ENCODE measurements around the gene RBSN.

Gene RBSN

GRCh38 chr3:15097891-15098290 is 1.1 kb downstream of the RBSN start:
- DNase-seq, result peak; percentile 40 to 49

GRCh38 chr3:15096046-15096445 is 2.9 kb downstream of the RBSN start:
- no peak for DNase-seq

GRCh38 chr3:15094187-15094875 is 4.6 kb downstream of the RBSN start:
- no peak for DNase-seq

- DNase-seq, result no peak
Observed at GRCh38 chr3:15092686-15093085, 6.3 kb downstream of the RBSN start.

- no peak for DNase-seq
Observed at GRCh38 chr3:15091575-15091974, 7.4 kb downstream of the RBSN start.

GRCh38 chr3:15089201-15089600 is 9.7 kb downstream of the RBSN start:
- DNase-seq, result no peak

- no peak for DNase-seq
Observed at GRCh38 chr3:15086699-15087098, 12.2 kb downstream of the RBSN start.

GRCh38 chr3:15086263-15086662 is 12.7 kb downstream of the RBSN start:
- no peak for DNase-seq

GRCh38 chr3:15083252-15083651 is 15.7 kb downstream of the RBSN start:
- DNase-seq, result no peak

- no peak for DNase-seq
Observed at GRCh38 chr3:15081960-15082664, 16.8 kb downstream of the RBSN start.

- DNase-seq, result no peak
Observed at GRCh38 chr3:15079091-15079490, 19.9 kb downstream of the RBSN start.

GRCh38 chr3:15074500-15074899 is 24.4 kb downstream of the RBSN start:
- no peak for DNase-seq

- DNase-seq, result no peak
Observed at GRCh38 chr3:15071699-15072098, 27.2 kb downstream of the RBSN start.

GRCh38 chr3:15069441-15069840 is 29.5 kb downstream of the RBSN start:
- no peak for DNase-seq

GRCh38 chr3:15066467-15066866 is 32.5 kb downstream of the RBSN start:
- no peak for DNase-seq

- no peak for DNase-seq
Observed at GRCh38 chr3:15065550-15066007, 33.4 kb downstream of the RBSN start.

- DNase-seq, result peak; percentile 88 to 91
Observed at GRCh38 chr3:15064835-15065549, 34.0 kb downstream of the RBSN start, which contains the start of gene MRPS25. Gene MRPS25, minus strand, starts transcription at chr3:15065315. Its CDS starts 121 bp downstream, at chr3:15065194.

- no peak for DNase-seq
Observed at GRCh38 chr3:15064299-15064834, 34.6 kb downstream of the RBSN start.

GRCh38 chr3:15063656-15064286 is 35.2 kb downstream of the RBSN start:
- DNase-seq, result no peak

- DNase-seq, result no peak
Observed at GRCh38 chr3:15063238-15063637, 35.7 kb downstream of the RBSN start.

GRCh38 chr3:15060029-15060428 is 38.9 kb downstream of the RBSN start:
- no peak for DNase-seq

- no peak for DNase-seq
Observed at GRCh38 chr3:15056676-15057404, 42.1 kb downstream of the RBSN start.
